ENCODE results near the gene PARP11. TPM values are rescaled to one million over a fixed set of nuclear protein-coding genes. Genes with fewer than 3 reads are reported as not detected.

The PARP11 gene
- total RNA-seq, 4 donors from 2014 or later: 0.77 to 16.4 (median 8.8) TPM

GRCh38 chr12:3896356-3896755, 23.2 kb upstream of the PARP11 start:
- Histone ChIP-seq H3K4me3 (no peak overlapping the region), H3K36me3 (no peaks in the 10 kb centered on the region), H3K9me3 (no peaks in the 10 kb centered on the region), H3K27me3 (no peaks in the 10 kb centered on the region), H3K4me1 (no peaks in the 10 kb centered on the region), H3K27ac (no peak overlapping the region)
- intact Hi-C loops (cut with DNase I; ENCODE audit: low total_unique reads): no loop called here
- DNase-seq: no peak
- TF ChIP-seq CTCF (IDR thresholded peaks at IDR 0.05) (no peak), POLR2A (IDR thresholded peaks at IDR 0.05) (no peak)

GRCh38 chr12:3892631-3893030, 19.4 kb upstream of the PARP11 start:
- Histone ChIP-seq H3K27ac (no peak overlapping the region), H3K27me3 (no peaks in the 10 kb centered on the region), H3K4me3 (no peak overlapping the region), H3K4me1 (no peaks in the 10 kb centered on the region), H3K9me3 (no peaks in the 10 kb centered on the region), H3K36me3 (no peaks in the 10 kb centered on the region)
- intact Hi-C loops (cut with DNase I; ENCODE audit: low total_unique reads): no loop called here
- no peak for TF ChIP-seq POLR2A (IDR thresholded peaks at IDR 0.05)
- TF ChIP-seq CTCF (IDR thresholded peaks at IDR 0.05): no peak
- DNase-seq: no peak

GRCh38 chr12:3891201-3891600, 18.0 kb upstream of the PARP11 start:
- H3K4me1 ChIP-seq: no peaks in the 10 kb centered on the region
- no peak for TF ChIP-seq CTCF (IDR thresholded peaks at IDR 0.05)
- TF ChIP-seq POLR2A (IDR thresholded peaks at IDR 0.05): no peak
- intact Hi-C loops (cut with DNase I; ENCODE audit: low total_unique reads): no loop called here

GRCh38 chr12:3888659-3889058, 15.5 kb upstream of the PARP11 start:
- DNase-seq: no peak
- Histone ChIP-seq H3K9me3 (no peaks in the 10 kb centered on the region), H3K36me3 (no peaks in the 10 kb centered on the region), H3K27me3 (no peaks in the 10 kb centered on the region), H3K4me3 (no peak overlapping the region), H3K4me1 (no peaks in the 10 kb centered on the region), H3K27ac (no peak overlapping the region)
- TF ChIP-seq POLR2A (IDR thresholded peaks at IDR 0.05) (no peak), CTCF (IDR thresholded peaks at IDR 0.05) (no peak)
- intact Hi-C loops (cut with DNase I; ENCODE audit: low total_unique reads): loop anchor here (10.0 kb wide), 1 partner anchor 146 kb away; no protein-coding TSS in a partner anchor

More at GRCh38 chr12:3891201-3891600, 18.0 kb upstream of the PARP11 start:
- H3K27ac ChIP-seq: no peak overlapping the region
- H3K9me3 ChIP-seq: no peaks in the 10 kb centered on the region
- no peak for DNase-seq
- no peaks in the 10 kb centered on the region for H3K36me3 ChIP-seq
- no peaks in the 10 kb centered on the region for H3K27me3 ChIP-seq
- no peak overlapping the region for H3K4me3 ChIP-seq

- Histone ChIP-seq H3K4me3 (peak overlapping the region; percentile 25 to 37), H3K36me3 (no peaks in the 10 kb centered on the region), H3K4me1 (no peaks in the 10 kb centered on the region), H3K27ac (peak overlapping the region; percentile 82 to 88), H3K27me3 (no peaks in the 10 kb centered on the region), H3K9me3 (no peaks in the 10 kb centered on the region)
- TF ChIP-seq POLR2A (IDR thresholded peaks at IDR 0.05) (no peak), CTCF (IDR thresholded peaks at IDR 0.05) (peak; percentile 77 to 91 (median 86))
- intact Hi-C loops (cut with DNase I; ENCODE audit: low total_unique reads): loop anchor here (10.0 kb wide), 1 partner anchor 149 kb away; no protein-coding TSS in a partner anchor
- peak; percentile 23 to 33 for DNase-seq
Observed at GRCh38 chr12:3885277-3886094, 12.3 kb upstream of the PARP11 start.

All from uterus (tissue), 4 donors.